Psoas muscle (tissue), 8 donors: ENCODE measurements around the gene TMCO4. TPM values are rescaled to one million over a fixed set of nuclear protein-coding genes. Genes with fewer than 3 reads are reported as not detected.

Experiments
- ATAC-seq, 4 donors: fragments of 200-7000 bp; cut with Tn5 transposase; one replicate each; pipeline ENCODE4 v1.9.1; 2020; ENCODE audit warnings: moderate library complexity in 3 of 4, mild to moderate bottlenecking in 2 of 4
- DNase-seq, 2 donors: peaks; one replicate each; pipeline ENCODE4 v3.0.0-alpha.2; 2020
- H3K27ac ChIP-seq: fragments of 200-600 bp; one replicate; pipeline ENCODE4 v1.8.0; 2022
- H3K27me3 ChIP-seq, 3 donors: fragments of 200-600 bp in 1 of 3; one replicate each; pipeline versions ENCODE4 v1.6.1 to v1.8.0; 2013 to 2022; ENCODE audit warnings: low read length in 2 of 3, mild to moderate bottlenecking in 2 of 3, moderate library complexity in 1 of 3; ENCODE audit not compliant: insufficient read depth in 3 of 3
- H3K36me3 ChIP-seq, 2 donors: fragments of 200-600 bp in 1 of 2; one replicate each; pipeline versions ENCODE4 v1.6.1 to v1.8.0; 2013 to 2022; ENCODE audit warnings: low read depth in 1 of 2, mild to moderate bottlenecking in 1 of 2, moderate library complexity in 1 of 2; ENCODE audit not compliant: insufficient read depth in 1 of 2
- H3K4me1 ChIP-seq: fragments of 200-600 bp; one replicate; pipeline ENCODE4 v1.8.0; 2022
- H3K4me3 ChIP-seq: fragments of 200-600 bp; one replicate; pipeline ENCODE4 v1.8.0; 2022; ENCODE audit warnings: mild to moderate bottlenecking
- H3K9me3 ChIP-seq: fragments of 200-600 bp; one replicate; pipeline ENCODE4 v1.8.0; 2022
- WGBS, 3 donors: extraction: QIAGEN DNeasy Blood & Tissue Kit; methylation state at CpG; one replicate each; pipeline versions ENCODE4 v1.1.6 to v1.1.7; 2013; 5-methylcytosine and 5-hydroxymethylcytosine counted together
- intact Hi-C, 2 donors: fragments of 100-400 bp; cut with DNase I; formaldehyde crosslinking; loops; one replicate each; pipeline versions ENCODE4 v1.11.0 to v1.14.2; 2022
- polyA plus RNA-seq, 3 donors: library from polyadenylated mRNA; stranded (reverse); fragments of 200-250 nt; gene quantifications; one replicate each; pipeline ENCODE4 v1.2.3, GENCODE V29; 2013
- total RNA-seq, 4 donors: library from RNA; stranded (reverse); fragmentation: NEBNext Ultra II Directional in 2 of 4; extraction: Animal tissue kit (Norgen Biotek cat#: 25700) in 2 of 4; gene quantifications; one replicate each; pipeline versions ENCODE4 v1.2.1 to v1.2.4, GENCODE V29; 2021 to 2023
- TF ChIP-seq, protein P1 (sequence below): fragments of 200-600 bp; IDR thresholded peaks from one replicate; pipeline ENCODE4 v1.8.0; 2022; ENCODE audit warnings: antibody characterized with exemption
- donor health status: healthy with polysubstance abuse.
- donor health status: DM: no; HTN: no; CAD: no; lungs with moderate emphysema.
- donor health status: Bipolar disorder and iron deficiency.
- donor health status: healthy.
- donor health status: DM: yes; HTN: yes; CAD: no.
- donor health status: DM: no; HTN: no; CAD: no.
- donor health status: DM: no; HTN: no; CAD: no.
- donor health status: DM: yes; HTN: yes; CAD: no.

The TMCO4 gene
- total and polyA plus RNA-seq, 7 donors = 2.3 to 4.8 (median 3.2) TPM

DNA sequence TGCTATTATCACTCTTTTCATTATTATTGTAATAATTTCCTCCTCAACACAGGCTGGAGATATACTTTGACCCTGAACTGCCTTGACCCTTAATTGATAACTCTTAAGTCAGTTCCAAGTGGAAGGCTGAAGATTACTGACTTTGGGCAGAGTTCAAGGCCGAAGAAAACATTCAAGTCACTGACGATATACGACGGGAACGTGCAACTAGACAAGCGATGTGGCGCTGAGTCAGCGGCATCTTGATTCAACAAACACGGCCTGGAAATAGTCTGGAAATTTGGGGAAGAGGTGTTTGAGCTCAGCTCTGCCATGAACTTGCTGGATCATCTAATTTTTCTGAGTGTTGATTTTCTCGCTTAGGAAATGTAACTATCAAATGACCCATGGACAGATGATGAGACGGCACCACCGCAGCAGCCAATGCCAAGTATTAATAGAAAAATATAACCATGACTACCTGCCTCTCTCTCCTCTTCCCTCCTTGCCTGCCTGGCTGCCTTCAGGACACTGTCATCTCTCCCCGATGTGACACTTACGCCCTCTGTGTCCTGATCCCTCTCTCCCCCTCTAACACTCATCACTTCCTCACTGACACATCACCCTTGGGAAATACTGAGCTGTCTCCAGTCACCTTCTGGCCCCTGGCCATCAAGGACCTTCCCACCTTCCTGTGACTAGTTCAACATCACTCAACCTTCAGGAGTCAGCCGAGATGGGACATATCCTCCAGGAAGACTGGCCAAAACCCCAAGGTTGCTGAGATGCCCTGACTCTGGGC is 49.4 kb downstream of the TMCO4 start:
- peaks cover 0 to 15% of the 10 kb centered on the region in 2 donors for H3K36me3 ChIP-seq
- H3K4me1 ChIP-seq = peaks cover 6% of the 10 kb centered on the region
- ATAC-seq (peak in 3 of 4 donors; percentile 42 to 60 (median 49)), DNase-seq (no peak)
- no peaks in the 10 kb centered on the region for H3K9me3 ChIP-seq
- no peaks in the 10 kb centered on the region for H3K27me3 ChIP-seq
- WGBS, 3 donors = 67 to 84% (median 68%) methylated on average over 15 of the region's 15 CpGs
- intact Hi-C loops = no loop called here
- H3K4me3 ChIP-seq = no peak overlapping the region
- no peak overlapping the region for H3K27ac ChIP-seq
- TF ChIP-seq, protein P1, sequence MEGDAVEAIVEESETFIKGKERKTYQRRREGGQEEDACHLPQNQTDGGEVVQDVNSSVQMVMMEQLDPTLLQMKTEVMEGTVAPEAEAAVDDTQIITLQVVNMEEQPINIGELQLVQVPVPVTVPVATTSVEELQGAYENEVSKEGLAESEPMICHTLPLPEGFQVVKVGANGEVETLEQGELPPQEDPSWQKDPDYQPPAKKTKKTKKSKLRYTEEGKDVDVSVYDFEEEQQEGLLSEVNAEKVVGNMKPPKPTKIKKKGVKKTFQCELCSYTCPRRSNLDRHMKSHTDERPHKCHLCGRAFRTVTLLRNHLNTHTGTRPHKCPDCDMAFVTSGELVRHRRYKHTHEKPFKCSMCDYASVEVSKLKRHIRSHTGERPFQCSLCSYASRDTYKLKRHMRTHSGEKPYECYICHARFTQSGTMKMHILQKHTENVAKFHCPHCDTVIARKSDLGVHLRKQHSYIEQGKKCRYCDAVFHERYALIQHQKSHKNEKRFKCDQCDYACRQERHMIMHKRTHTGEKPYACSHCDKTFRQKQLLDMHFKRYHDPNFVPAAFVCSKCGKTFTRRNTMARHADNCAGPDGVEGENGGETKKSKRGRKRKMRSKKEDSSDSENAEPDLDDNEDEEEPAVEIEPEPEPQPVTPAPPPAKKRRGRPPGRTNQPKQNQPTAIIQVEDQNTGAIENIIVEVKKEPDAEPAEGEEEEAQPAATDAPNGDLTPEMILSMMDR = no peak

- Histone ChIP-seq H3K36me3 (peaks cover 0 to 20% of the 10 kb centered on the region in 2 donors), H3K9me3 (no peaks in the 10 kb centered on the region), H3K27me3 (no peaks in the 10 kb centered on the region), H3K27ac (no peak overlapping the region), H3K4me1 (peaks cover under 1% of the 10 kb centered on the region), H3K4me3 (no peak overlapping the region)
- TF ChIP-seq, protein P1 = no peak
- DNase-seq = no peak
- no peak for ATAC-seq
- 96 to 100% (median 100%) methylated on average over 1 of the region's 1 CpG for WGBS, 3 donors
- intact Hi-C loops = no loop called here
Observed at GRCh38 chr1:19749685-19750084, 50.0 kb downstream of the TMCO4 start.

- Histone ChIP-seq H3K9me3 (no peaks in the 10 kb centered on the region), H3K4me3 (no peak overlapping the region), H3K27ac (no peak overlapping the region), H3K36me3 (peaks cover 4 to 24% of the 10 kb centered on the region in 2 donors), H3K4me1 (no peaks in the 10 kb centered on the region), H3K27me3 (no peaks in the 10 kb centered on the region)
- intact Hi-C loops = no loop called here
- WGBS, 3 donors = 72 to 85% (median 72%) methylated on average over 1 of the region's 1 CpG
- ATAC-seq (no peak), DNase-seq (no peak)
- TF ChIP-seq, protein P1 = no peak
Observed at GRCh38 chr1:19747761-19748160, 52.0 kb downstream of the TMCO4 start.

GRCh38 chr1:19744886-19745285 is 54.8 kb downstream of the TMCO4 start:
- Histone ChIP-seq H3K4me1 (no peaks in the 10 kb centered on the region), H3K27ac (no peak overlapping the region), H3K9me3 (no peaks in the 10 kb centered on the region), H3K36me3 (peaks cover 4 to 24% of the 10 kb centered on the region in 2 donors), H3K4me3 (no peak overlapping the region), H3K27me3 (no peaks in the 10 kb centered on the region)
- ATAC-seq (no peak), DNase-seq (no peak)
- TF ChIP-seq, protein P1 = no peak
- WGBS, 3 donors = 95 to 100% (median 100%) methylated on average over 1 of the region's 1 CpG
- intact Hi-C loops = no loop called here
